ENCODE data around the gene GJA10.
"Not testable (repeated sequence)": the region's sequence is repeated elsewhere in the genome, so short reads cannot be mapped to it uniquely, and the experiment has no call there.

The GJA10 gene

DNA sequence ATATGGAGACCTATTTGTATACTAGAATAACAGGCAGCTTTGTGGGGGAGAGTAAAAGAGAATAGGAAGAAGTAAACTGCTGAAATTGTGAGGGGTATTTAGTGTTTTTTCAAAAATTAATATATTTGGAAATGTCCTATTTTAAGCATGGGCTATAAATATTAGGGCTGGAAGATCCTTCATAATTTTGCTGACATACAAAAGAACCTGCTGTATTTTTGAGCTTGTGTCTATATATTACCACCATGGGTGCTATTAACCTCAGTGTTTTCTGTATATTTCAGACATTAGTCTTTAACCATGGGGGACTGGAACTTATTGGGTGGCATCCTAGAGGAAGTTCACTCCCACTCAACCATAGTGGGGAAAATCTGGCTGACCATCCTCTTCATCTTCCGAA, at the start of gene GJA10:
Gene GJA10, plus strand, starts transcription at position 301 of the 400 bp plus-strand sequence. Its CDS starts 0 bp downstream, at position 301.
- DNase-seq, result no peak

DNA sequence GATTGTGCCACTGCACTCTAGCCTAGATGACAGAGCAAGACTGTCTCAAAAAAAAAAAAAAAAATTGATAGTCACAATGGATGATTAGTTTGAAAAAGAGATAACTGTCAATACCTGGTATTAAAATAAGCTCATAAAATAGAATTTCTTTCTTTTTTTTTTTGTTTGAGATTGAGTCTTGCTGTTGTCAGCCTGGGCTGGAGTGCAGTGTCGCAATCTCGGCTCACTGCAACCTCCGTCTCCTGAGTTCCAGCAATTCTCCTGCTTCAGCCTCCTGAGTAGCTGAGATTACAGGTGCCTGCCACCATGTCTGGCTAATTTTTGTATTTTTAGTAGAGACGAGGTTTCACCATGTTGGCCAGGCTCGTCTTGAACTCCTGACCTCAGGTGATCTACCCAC, 46.8 kb upstream of the GJA10 start:
- DNase-seq, result not testable (repeated sequence)

DNA sequence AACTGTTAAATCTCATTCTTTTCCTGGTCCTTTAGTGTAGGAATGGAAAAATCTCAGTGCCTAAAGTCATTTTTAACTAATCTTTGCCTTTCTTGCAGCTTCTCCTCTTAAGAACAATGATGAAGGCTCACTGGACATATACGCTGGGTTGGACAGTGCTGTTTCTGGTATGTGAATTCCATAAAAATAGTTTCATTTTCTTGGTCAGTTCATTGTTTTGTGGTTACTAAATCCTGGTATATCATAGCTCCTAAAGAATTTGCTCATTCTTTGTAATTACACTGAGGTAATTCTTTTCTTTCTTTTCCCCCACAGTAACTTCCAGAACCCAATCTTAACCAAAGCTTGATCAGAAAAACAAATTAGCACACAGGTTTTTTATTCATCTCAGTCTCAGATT, 41.2 kb upstream of the GJA10 start:
- no peak for DNase-seq

DNA sequence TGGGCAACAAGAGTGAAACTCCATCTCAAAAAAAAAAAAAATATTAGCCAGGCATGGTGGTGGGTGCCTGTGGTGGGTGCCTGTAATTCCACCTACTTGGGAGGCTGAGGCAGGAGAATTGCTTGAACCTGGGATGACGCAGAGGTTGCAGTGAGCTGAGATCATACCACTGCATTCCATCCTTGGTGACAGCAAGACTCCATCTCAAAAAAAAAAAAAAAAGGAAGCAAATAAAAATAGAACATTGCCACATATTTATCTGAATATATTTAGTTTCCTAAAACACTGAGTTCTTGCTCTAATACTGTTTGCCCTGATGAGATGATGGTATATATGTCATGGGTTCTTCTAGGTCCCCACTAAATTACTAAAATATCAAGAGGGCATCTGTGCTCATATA, 36.2 kb upstream of the GJA10 start:
- no peak for DNase-seq

- no peak for DNase-seq
These were observed 34.5 kb upstream of the GJA10 start for GRCh38 chr6:89859744-89860143.

- no peak for DNase-seq
These were observed 32.0 kb upstream of the GJA10 start for GRCh38 chr6:89862273-89862672.

DNA sequence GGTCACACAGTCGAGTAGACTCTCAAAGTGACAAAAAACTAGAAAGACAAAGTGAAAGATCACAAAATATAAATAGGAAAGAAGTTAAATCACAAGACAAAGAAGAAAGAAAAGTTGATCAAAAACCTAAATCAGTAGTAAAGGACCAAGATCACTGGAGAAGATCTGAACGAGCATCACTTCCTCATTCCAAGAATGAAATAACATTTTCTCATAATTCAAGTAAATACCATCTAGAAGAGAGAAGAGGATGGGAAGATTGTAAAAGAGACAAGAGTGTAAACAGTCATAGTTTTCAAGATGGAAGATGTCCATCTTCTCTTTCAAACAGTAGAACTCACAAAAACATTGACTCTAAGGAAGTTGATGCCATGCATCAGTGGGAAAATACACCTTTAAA, 31.6 kb upstream of the GJA10 start:
- peak; percentile 50 for DNase-seq

- DNase-seq, result no peak
These were observed 28.1 kb upstream of the GJA10 start for GRCh38 chr6:89866024-89866678.

DNA sequence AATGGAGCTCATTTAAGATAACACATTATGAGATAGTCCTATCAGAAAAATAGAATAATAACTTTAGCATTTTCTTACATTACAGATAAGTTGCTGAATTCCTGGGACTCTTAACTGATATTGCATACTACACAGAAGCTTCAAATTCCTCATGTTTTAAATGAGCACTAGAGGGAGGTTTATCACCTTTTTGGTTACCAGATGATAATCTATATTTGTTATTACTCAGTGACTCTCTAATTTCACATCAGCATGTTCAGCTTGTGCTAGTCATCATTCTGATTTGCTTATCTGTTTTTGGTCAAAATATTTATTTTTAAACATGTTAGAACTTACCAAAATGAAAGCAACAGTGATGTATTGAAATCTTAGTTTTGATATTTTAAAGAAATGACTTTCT, 20.5 kb upstream of the GJA10 start:
- DNase-seq, result no peak

DNA sequence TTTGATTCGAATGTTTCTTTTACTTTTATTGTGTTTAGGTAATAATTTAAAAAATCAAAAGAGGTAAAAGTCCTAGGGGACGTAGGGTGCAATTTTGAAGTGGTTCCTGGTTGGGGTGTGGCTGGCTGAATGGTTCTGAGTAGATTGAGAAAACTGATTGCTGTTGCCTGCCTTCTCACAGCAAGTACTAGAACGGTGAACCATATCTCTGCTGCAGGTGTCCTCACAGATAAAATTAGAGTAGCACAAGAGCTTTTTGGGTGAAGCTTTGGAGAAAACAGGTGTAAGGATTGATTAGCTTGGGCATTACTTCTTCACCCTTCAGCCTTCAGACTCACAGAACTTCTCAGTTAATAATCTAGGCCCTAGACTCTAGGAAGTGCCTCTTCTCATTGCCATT, 19.8 kb upstream of the GJA10 start:
- DNase-seq, result peak; percentile 77

DNA sequence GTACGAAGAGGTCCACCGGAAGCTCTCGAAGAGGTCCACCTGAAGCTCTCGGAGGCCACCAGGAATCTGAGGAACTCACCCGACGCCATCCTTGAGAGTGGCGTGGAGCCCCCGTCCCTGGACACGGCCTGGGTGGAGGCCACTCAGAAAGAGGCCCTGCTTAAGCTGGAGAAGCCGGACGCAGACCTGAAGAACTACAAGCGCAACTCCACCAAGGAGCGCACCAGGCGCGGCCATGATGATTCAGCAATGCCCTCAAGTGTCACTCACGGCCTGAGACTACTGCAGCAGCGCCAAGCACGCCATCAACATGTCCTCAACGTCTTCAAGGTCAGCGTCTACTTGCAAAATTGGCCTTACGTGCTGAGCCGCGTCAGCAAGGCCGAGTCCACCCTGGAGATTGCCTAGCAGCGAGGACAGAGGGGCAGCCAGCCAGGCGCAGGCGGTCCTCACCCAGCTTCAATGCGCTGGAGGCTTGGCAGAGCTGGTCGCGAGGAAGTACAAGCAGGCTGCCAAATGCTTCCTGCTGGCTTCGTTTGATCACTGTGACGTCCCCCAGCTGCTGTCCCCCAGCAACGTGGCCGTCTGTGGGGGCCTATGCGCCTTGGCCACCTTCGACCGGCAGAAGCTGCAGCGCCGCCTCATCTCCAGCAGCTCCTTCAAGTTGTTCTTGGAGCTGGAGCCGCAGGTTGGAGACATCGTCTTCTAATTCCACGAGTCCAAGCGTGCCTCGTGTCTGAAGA, 7.7 kb upstream of the GJA10 start:
- DNase-seq, result no peak

DNA sequence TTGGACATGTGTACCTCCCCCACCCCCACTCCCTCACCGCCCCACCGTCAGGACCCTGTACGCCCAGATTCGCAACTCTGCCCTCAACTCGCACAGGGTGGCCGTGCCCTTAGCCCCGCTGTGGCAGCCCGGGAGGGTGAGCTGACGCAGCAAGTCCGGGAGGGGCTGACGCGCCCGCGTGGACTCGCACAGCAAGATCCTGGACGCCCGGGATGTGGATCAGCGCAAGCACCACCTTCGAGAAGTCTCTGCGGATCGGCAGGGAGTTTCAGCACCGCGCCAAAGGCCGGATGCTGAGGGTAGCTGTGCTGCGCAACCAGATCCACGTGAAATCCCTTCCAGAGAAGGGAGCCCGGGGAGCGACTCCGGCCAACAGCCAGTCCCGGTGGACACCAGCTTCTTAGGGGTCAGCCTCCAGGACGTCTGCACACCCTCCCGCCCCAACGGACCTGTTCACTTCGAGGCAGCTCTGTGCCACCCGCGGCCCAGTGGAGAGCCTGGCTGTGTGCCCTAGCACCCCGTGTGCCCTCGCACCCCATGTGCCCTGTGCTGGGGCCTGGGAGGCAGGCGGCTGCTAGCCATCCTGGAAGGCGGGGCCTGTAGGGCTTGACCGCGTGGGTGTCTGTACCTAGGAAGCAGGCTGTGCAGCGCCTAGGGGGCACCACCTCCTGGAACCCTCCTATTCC, 6.7 kb upstream of the GJA10 start:
- no peak for DNase-seq

GRCh38 chr6:89888138-89888514, 6.1 kb upstream of the GJA10 start:
- DNase-seq, result no peak

- DNase-seq, result no peak
These were observed 5.4 kb upstream of the GJA10 start for GRCh38 chr6:89888871-89889270.

DNA sequence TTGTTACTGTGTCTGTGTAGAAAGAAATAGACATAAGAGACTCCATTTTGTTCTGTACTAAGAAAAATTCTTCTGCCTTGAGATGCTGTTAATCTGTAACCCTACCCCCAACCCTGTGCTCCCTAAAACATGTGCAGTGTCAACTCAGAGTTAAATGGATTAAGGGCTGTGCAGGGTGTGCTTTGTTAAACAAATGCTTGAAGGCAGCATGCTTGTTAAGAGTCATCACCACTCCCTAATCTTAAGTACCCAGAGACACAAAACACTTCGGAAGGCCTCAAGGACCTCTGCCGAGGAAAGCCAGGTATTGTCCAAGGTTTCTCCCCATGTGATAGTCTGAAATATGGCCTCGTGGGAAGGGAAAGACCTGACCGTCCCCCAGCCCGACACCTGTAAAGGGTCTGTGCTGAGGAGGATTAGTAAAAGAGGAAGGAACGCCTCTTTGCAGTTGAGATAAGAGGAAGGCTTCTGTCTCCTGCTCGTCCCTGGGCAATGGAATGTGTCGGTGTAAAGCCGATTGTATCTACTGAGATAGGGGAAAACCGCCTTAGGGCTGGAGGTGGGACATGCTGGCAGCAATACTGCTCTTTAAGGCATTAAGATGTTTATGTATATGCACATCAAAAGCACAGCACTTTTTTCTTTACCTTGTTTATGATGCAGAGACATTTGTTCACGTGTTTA, 3.3 kb upstream of the GJA10 start:
- not testable (repeated sequence) for DNase-seq

- not testable (repeated sequence) for DNase-seq
These were observed 1.7 kb upstream of the GJA10 start for GRCh38 chr6:89892577-89892976.

- DNase-seq, result peak; percentile 69
These were observed 1.1 kb downstream of the GJA10 start for GRCh38 chr6:89895276-89895874.

- not testable (repeated sequence) for DNase-seq
These were observed 16.0 kb downstream of the GJA10 start for GRCh38 chr6:89910001-89910901.

DNA sequence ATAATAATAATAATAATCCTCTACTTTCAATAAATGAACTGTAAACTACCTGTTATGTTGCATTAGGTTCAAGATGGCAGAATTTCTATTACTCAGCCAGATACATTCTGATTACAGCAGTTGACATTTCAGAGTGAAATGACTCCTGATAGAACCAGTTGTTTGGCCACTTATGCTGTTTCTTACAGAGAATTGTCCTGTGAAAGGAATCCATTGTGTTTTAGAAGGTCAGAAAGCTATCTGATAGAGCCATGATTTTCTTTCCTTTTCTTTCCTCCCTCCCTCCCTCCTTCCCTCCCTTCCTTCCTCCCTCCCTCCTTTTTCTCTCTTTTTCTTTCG, 16.6 kb downstream of the GJA10 start:
- no peak for DNase-seq

DNA sequence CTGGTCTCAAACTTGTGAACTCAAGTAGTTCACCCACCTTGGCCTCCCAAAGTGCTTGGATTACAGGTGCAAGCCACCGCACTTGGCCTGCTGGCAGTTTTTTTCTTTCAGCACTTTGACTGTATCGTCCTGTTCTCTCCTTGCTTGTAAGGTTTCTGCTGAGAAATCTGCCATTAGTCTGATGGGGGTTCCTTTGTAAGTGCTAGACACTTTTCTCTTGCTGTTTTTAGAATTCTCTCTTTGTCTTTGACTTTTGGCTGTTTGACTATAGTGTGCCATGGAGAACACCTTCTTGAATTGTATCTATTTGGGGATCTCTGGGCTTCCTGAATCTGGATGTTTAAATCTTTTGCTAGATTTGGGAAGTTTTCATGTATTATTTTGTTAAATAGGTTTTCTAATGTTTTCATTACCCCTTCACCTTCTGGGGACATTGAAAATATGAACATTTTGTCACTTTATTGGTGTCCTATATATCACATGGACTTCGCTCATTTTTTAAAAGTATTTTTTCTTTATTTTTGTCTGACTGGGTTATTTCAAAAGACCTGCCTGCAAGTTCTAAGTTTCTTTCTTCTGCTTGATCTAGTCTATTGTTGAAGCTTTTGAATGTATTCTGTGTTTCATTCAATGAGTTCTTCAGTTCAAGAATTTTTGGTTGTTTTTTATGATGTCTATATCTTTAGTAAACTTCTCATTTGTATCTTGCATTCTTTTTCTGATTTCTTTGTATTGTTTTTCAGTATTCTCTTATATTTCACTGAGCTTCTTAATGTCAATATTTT, 22.1 kb downstream of the GJA10 start:
- no peak for DNase-seq

DNA sequence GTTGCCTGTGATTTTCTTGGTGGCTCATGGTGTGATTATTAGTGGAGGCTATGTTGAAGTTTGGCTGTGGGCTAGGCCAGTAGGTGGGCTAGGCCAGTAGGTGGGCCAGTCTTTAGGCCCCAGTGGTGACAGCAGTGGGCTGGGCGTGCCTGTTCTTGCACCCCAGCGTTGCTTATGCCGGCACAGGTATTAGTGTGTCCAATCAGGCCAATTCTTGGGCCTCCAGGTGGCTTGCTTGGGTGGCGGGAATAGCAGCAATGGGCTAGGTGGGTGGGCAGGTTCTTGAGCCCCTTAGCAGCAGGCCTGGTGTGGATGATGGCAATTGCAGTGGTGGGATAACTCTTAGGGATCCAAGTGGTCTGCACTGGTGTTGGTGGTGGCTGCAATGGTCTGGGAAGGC, 22.9 kb downstream of the GJA10 start:
- no peak for DNase-seq

Data from hematopoietic multipotent progenitor cell treated with erythropoietin and hydrocortisone succinate and interleukin-3 and kit ligand, for 6 days (in vitro differentiated cells).